Measurements from ENCODE around the gene CD70. TPM values are rescaled to one million over a fixed set of nuclear protein-coding genes. Genes with fewer than 3 reads are reported as not detected.

The CD70 gene

DNA sequence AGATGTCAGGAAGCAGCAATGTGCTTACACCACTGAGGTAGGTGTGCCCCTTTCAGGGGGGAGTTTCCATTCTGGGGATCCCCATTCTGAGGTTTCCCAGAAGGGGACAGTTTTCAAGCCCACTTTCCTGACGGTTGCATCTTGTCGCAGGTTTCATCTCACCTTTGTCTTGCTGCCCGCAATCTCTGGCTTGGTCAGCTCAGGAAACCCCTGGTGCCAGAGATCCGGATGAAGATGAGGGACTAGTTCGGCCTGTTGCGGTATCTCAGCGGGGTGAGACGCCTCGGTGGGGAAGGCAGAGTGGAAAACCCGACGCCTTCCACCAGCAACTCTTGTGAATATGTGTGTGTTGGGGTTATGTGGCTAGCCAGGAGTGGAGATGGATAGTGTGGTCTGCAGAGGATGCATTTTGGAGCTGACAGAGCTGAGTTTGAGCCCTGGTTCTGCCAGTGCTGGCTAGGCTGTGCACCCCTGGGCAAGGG, 47.0 kb downstream of the CD70 start:
- no CpG with 5 or more reads among the region's 11 CpGs for WGBS, 2 donors (ENCODE audit: extremely low coverage in 2 of 2, insufficient read length in 2 of 2, insufficient replicate concordance in 1 of 2)
- no peak overlapping the region for H3K14ac ChIP-seq (ENCODE audit: low read length)
- no peaks in the 10 kb centered on the region for H3K79me1 ChIP-seq (ENCODE audit: low read depth, low read length)
- H3K27me3 ChIP-seq (ENCODE audit: control insufficient read depth in 3 of 3, insufficient read depth in 3 of 3, low read depth in 1 of 3, low read length in 3 of 3), result no peaks in the 10 kb centered on the region
- H4K91ac ChIP-seq (ENCODE audit: low read depth, low read length, poor library complexity), result no peak overlapping the region
- no peaks in the 10 kb centered on the region for H3K9me3 ChIP-seq (replicated peaks in 1 of 2; ENCODE audit: control insufficient read depth in 2 of 2, insufficient read depth in 1 of 2, low read depth in 1 of 2, low read length in 2 of 2)
- no peaks in the 10 kb centered on the region for H3K36me3 ChIP-seq (replicated peaks in 1 of 2; ENCODE audit: control insufficient read depth in 2 of 2, insufficient read depth in 2 of 2, low read length in 2 of 2)
- H3K4me3 ChIP-seq (ENCODE audit: low read length in 2 of 2), result no peak overlapping the region
- no peak overlapping the region for H3K9ac ChIP-seq (ENCODE audit: low read depth, low read length, poor library complexity)
- no peak overlapping the region for H3K4ac ChIP-seq (ENCODE audit: low read length)
- no peak overlapping the region for H2BK5ac ChIP-seq (ENCODE audit: low read length)
- no peak overlapping the region for H3K27ac ChIP-seq (replicated peaks; ENCODE audit: low read length)
- DNase-seq (ENCODE audit: low spot score), result no peak
- H3K23ac ChIP-seq (ENCODE audit: low read depth, low read length, poor library complexity), result no peak overlapping the region
- no peak overlapping the region for H2AK5ac ChIP-seq (ENCODE audit: low read depth, low read length)
- H3K4me1 ChIP-seq (ENCODE audit: control insufficient read depth in 2 of 2, insufficient read depth in 1 of 2, low read depth in 1 of 2, low read length in 2 of 2), result no peaks in the 10 kb centered on the region
- H2BK120ac ChIP-seq (ENCODE audit: low read depth, low read length), result no peak overlapping the region
- H3K4me2 ChIP-seq (ENCODE audit: insufficient read depth, low read length, poor library complexity, severe bottlenecking), result no peak overlapping the region
- H4K8ac ChIP-seq (ENCODE audit: low read depth, low read length), result no peak overlapping the region
- no peak overlapping the region for H2BK12ac ChIP-seq (ENCODE audit: low read length)
- H3K18ac ChIP-seq (ENCODE audit: low read length), result no peak overlapping the region
- H2BK15ac ChIP-seq (ENCODE audit: low read length), result no peak overlapping the region
- no peak overlapping the region for H2AFZ ChIP-seq (ENCODE audit: low read length)

DNA sequence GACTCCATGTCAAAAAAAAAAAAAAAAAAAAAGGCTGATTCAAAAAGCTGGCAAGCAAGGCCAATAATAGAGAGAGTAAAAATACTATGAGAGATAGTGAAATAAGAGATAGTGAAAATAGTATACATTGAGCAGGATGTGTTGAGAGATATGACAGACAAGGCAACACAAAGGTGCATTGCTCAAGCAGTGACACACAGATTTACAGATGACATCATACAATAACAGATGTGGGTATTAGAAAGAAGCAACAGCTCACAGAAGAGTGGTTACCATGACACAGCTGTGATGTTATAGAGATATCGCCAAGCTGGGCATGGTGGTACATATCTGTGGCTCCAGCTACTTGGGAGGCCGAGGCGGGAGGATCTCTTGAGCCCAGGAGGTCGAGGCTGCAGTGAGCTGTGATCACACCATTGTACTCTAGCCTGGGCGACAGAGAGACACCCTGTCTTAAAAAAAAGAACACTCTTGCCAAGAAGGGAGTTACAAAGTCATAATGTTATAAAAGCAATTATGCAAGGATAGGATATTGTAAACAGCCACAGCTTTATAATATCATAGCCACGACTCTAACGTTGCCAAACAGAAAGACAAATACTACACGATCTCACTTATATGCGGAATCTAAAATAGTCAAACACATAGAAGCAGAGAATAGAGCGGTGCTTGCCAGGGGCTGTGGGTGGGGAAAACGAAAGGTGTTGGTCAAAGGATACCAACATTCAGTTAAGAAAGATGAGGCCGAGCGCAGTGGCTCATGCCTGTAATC, 49.8 kb downstream of the CD70 start:
- no peak overlapping the region for H2BK5ac ChIP-seq (ENCODE audit: low read length)
- H3K4me3 ChIP-seq (ENCODE audit: low read length in 2 of 2), result no peak overlapping the region
- H2AK5ac ChIP-seq (ENCODE audit: low read depth, low read length), result no peak overlapping the region
- H3K4me2 ChIP-seq (ENCODE audit: insufficient read depth, low read length, poor library complexity, severe bottlenecking), result no peak overlapping the region
- H3K9ac ChIP-seq (ENCODE audit: low read depth, low read length, poor library complexity), result no peak overlapping the region
- no peaks in the 10 kb centered on the region for H3K27me3 ChIP-seq (ENCODE audit: control insufficient read depth in 3 of 3, insufficient read depth in 3 of 3, low read depth in 1 of 3, low read length in 3 of 3)
- no peak overlapping the region for H2AFZ ChIP-seq (ENCODE audit: low read length)
- no CpG with 5 or more reads among the region's 13 CpGs for WGBS, 2 donors (ENCODE audit: extremely low coverage in 2 of 2, insufficient read length in 2 of 2, insufficient replicate concordance in 1 of 2)
- no peak overlapping the region for H3K14ac ChIP-seq (ENCODE audit: low read length)
- H3K27ac ChIP-seq (replicated peaks; ENCODE audit: low read length), result no peak overlapping the region
- no peak overlapping the region for H3K4ac ChIP-seq (ENCODE audit: low read length)
- no peak overlapping the region for H2BK12ac ChIP-seq (ENCODE audit: low read length)
- DNase-seq (ENCODE audit: low spot score), result no peak
- H4K8ac ChIP-seq (ENCODE audit: low read depth, low read length), result no peak overlapping the region
- no peaks in the 10 kb centered on the region for H3K4me1 ChIP-seq (ENCODE audit: control insufficient read depth in 2 of 2, insufficient read depth in 1 of 2, low read depth in 1 of 2, low read length in 2 of 2)
- no peak overlapping the region for H3K23ac ChIP-seq (ENCODE audit: low read depth, low read length, poor library complexity)
- H3K9me3 ChIP-seq (replicated peaks in 1 of 2; ENCODE audit: control insufficient read depth in 2 of 2, insufficient read depth in 1 of 2, low read depth in 1 of 2, low read length in 2 of 2), result no peaks in the 10 kb centered on the region
- no peak overlapping the region for H2BK120ac ChIP-seq (ENCODE audit: low read depth, low read length)
- no peaks in the 10 kb centered on the region for H3K36me3 ChIP-seq (replicated peaks in 1 of 2; ENCODE audit: control insufficient read depth in 2 of 2, insufficient read depth in 2 of 2, low read length in 2 of 2)
- H4K91ac ChIP-seq (ENCODE audit: low read depth, low read length, poor library complexity), result no peak overlapping the region
- H2BK15ac ChIP-seq (ENCODE audit: low read length), result no peak overlapping the region
- no peaks in the 10 kb centered on the region for H3K79me1 ChIP-seq (ENCODE audit: low read depth, low read length)
- H3K18ac ChIP-seq (ENCODE audit: low read length), result no peak overlapping the region

DNA sequence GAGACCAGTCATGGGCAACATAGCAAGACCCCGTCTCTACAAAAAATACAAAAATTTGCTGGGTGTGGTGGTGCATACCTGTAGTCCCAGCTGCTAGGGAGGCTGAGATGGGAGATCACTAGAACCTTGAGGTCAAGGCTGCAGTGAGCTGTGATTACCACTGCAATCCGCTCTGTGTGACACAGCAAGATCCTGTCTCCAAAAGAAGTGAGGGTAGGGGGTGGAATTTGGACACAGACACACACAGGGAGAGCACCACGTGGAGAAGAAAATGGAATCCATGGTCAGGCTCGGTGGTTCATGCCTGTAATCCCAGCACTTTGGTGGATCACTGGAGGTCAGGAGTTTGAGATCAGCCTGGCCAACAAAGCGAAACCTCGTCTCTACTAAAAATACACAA, 51.4 kb downstream of the CD70 start:
- H3K18ac ChIP-seq (ENCODE audit: low read length), result no peak overlapping the region
- H3K4me3 ChIP-seq (ENCODE audit: low read length in 2 of 2), result no peak overlapping the region
- no peak overlapping the region for H2BK15ac ChIP-seq (ENCODE audit: low read length)
- no peak overlapping the region for H4K8ac ChIP-seq (ENCODE audit: low read depth, low read length)
- no peaks in the 10 kb centered on the region for H3K36me3 ChIP-seq (replicated peaks in 1 of 2; ENCODE audit: control insufficient read depth in 2 of 2, insufficient read depth in 2 of 2, low read length in 2 of 2)
- H3K9me3 ChIP-seq (replicated peaks in 1 of 2; ENCODE audit: control insufficient read depth in 2 of 2, insufficient read depth in 1 of 2, low read depth in 1 of 2, low read length in 2 of 2), result no peaks in the 10 kb centered on the region
- peaks cover 0 to 5% (median 4%) of the 10 kb centered on the region in 3 experiments for H3K27me3 ChIP-seq (ENCODE audit: control insufficient read depth in 3 of 3, insufficient read depth in 3 of 3, low read depth in 1 of 3, low read length in 3 of 3)
- H3K4me1 ChIP-seq (ENCODE audit: control insufficient read depth in 2 of 2, insufficient read depth in 1 of 2, low read depth in 1 of 2, low read length in 2 of 2), result no peaks in the 10 kb centered on the region
- H2BK12ac ChIP-seq (ENCODE audit: low read length), result no peak overlapping the region
- no peak overlapping the region for H3K4me2 ChIP-seq (ENCODE audit: insufficient read depth, low read length, poor library complexity, severe bottlenecking)
- no peaks in the 10 kb centered on the region for H3K79me1 ChIP-seq (ENCODE audit: low read depth, low read length)
- no peak overlapping the region for H3K27ac ChIP-seq (replicated peaks; ENCODE audit: low read length)
- H4K91ac ChIP-seq (ENCODE audit: low read depth, low read length, poor library complexity), result no peak overlapping the region
- no peak for DNase-seq (ENCODE audit: low spot score)
- H2AK5ac ChIP-seq (ENCODE audit: low read depth, low read length), result no peak overlapping the region
- no peak overlapping the region for H3K9ac ChIP-seq (ENCODE audit: low read depth, low read length, poor library complexity)
- WGBS, 2 donors (ENCODE audit: extremely low coverage in 2 of 2, insufficient read length in 2 of 2, insufficient replicate concordance in 1 of 2), result no CpG with 5 or more reads among the region's 6 CpGs
- no peak overlapping the region for H2BK5ac ChIP-seq (ENCODE audit: low read length)
- H3K23ac ChIP-seq (ENCODE audit: low read depth, low read length, poor library complexity), result no peak overlapping the region
- no peak overlapping the region for H2BK120ac ChIP-seq (ENCODE audit: low read depth, low read length)
- no peak overlapping the region for H3K4ac ChIP-seq (ENCODE audit: low read length)
- H2AFZ ChIP-seq (ENCODE audit: low read length), result no peak overlapping the region
- H3K14ac ChIP-seq (ENCODE audit: low read length), result no peak overlapping the region

Small RNA genes lying within 50 kb of the gene (small RNA-seq; reads per million reads assigned to genes)
- gene RF00019 (ENCODE audit: insufficient read depth), result not detected

Data from neuronal stem cell (in vitro differentiated cells).